ENCODE data around the gene FKBP14.

FKBP14 gene

GRCh38 chr7:30029696-30030095, 3.2 kb upstream of the FKBP14 start:
- Histone ChIP-seq H3K9me3 (no peaks in the 10 kb centered on the region), H3K27me3 (no peaks in the 10 kb centered on the region), H3K4me1 (no peaks in the 10 kb centered on the region; the same call in 1 of the 2 replicates), H3K4me3 (ENCODE audit: low read depth, low read length) (peak overlapping the region; percentile 83), H3K36me3 (no peaks in the 10 kb centered on the region)
- TF ChIP-seq CTCF (IDR thresholded peaks at IDR 0.05; ENCODE audit: low read depth, low read length): no peak
- DNase-seq: no peak

GRCh38 chr7:30028749-30029635, 2.5 kb upstream of the FKBP14 start:
- no peaks in the 10 kb centered on the region for H3K36me3 ChIP-seq
- no peak for DNase-seq

GRCh38 chr7:30028216-30028748, 1.8 kb upstream of the FKBP14 start, which contains the start of gene PLEKHA8:
TSS of gene PLEKHA8 (plus strand) at chr7:30028412. CDS start at chr7:30028763, 351 bp downstream.
- Histone ChIP-seq H3K36me3 (no peaks in the 10 kb centered on the region), H3K4me3 (ENCODE audit: low read depth, low read length) (peak within 1 kb of the TSS; percentile 83), H3K9me3 (no peaks in the 10 kb centered on the region), H3K4me1 (no peaks in the 10 kb centered on the region; the same call in 1 of the 2 replicates), H3K27me3 (no peaks in the 10 kb centered on the region)
- peak; percentile 89 for DNase-seq
- TF ChIP-seq CTCF (IDR thresholded peaks at IDR 0.05; ENCODE audit: low read depth, low read length): no peak

More at GRCh38 chr7:30028749-30029635, 2.5 kb upstream of the FKBP14 start:
- TF ChIP-seq CTCF (IDR thresholded peaks at IDR 0.05; ENCODE audit: low read depth, low read length): no peak
- Histone ChIP-seq H3K4me1 (no peaks in the 10 kb centered on the region; the same call in 1 of the 2 replicates), H3K27me3 (no peaks in the 10 kb centered on the region), H3K4me3 (ENCODE audit: low read depth, low read length) (peak overlapping the region; percentile 83), H3K9me3 (no peaks in the 10 kb centered on the region)

- no peaks in the 10 kb centered on the region for H3K9me3 ChIP-seq
- TF ChIP-seq CTCF (IDR thresholded peaks at IDR 0.05; ENCODE audit: low read depth, low read length): no peak
- H3K4me3 ChIP-seq (ENCODE audit: low read depth, low read length): peak overlapping the region; percentile 83
- DNase-seq: no peak
- H3K27me3 ChIP-seq: no peaks in the 10 kb centered on the region
- no peaks in the 10 kb centered on the region; the same call in 1 of the 2 replicates for H3K4me1 ChIP-seq
- H3K36me3 ChIP-seq: no peaks in the 10 kb centered on the region
Observed at GRCh38 chr7:30027740-30028215, 1.3 kb upstream of the FKBP14 start.

GRCh38 chr7:30027065-30027456, 559 bp upstream of the FKBP14 start:
- Histone ChIP-seq H3K9me3 (no peaks in the 10 kb centered on the region), H3K27me3 (no peaks in the 10 kb centered on the region), H3K4me3 (ENCODE audit: low read depth, low read length) (peak overlapping the region; percentile 83), H3K36me3 (no peaks in the 10 kb centered on the region), H3K4me1 (no peaks in the 10 kb centered on the region)
- peak; percentile 11 for DNase-seq
- TF ChIP-seq CTCF (IDR thresholded peaks at IDR 0.05; ENCODE audit: low read depth, low read length): no peak

Data from BE2C (cell line).